Cerebellar nuclear complex (tissue), 1 donor: ENCODE data around the gene SLC37A1.
"Not testable (repeated sequence)": the region's sequence is repeated elsewhere in the genome, so short reads cannot be mapped to it uniquely, and the experiment has no call there.

Experiments used
- DNase-seq, 2 experiments: peaks; one replicate each; lab custom pipeline; 2025; lab: John Stamatoyannopoulos, UW

Gene SLC37A1

GRCh38 chr21:42619166-42619565 is 105.5 kb downstream of the SLC37A1 start:
- DNase-seq: no peak

DNA sequence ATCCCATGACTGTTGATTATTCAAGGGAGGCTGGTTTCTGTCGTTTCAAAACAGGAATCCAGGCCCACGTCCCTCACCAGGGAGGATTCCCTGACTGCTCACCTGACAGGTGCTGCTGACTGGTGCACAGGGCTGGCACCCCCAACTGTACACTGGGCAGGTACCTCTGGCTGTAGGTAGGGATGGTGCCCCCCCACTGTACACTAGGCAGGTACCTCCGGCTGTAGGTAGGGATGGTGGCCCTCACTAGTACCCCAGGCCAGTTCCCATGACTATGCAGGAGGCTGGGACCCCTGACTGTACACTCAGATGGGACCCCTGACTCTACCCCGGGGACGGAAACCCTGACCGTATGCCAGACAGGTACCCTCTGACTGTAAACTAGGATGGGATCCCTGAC is 106.2 kb downstream of the SLC37A1 start:
- no peak for DNase-seq

GRCh38 chr21:42621166-42621818 is 107.6 kb downstream of the SLC37A1 start:
- no peak for DNase-seq

DNA sequence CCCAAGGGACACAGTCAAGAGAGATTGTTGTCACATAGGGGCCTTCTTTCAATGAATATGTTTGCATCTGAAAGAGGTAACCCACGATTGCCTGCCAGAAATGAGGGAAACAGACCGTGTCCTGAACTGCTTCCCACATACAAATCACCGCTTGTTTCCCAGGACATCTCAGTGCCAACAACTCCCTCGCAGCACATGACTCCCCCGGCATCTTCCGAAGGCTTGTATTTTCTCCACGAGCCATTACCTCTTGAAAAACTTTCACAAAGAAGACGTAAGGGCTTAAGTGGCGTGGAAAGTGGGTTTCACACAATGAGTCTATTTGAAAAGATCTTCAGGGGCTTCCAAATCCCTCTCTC is 108.1 kb downstream of the SLC37A1 start:
- no peak for DNase-seq

GRCh38 chr21:42622284-42622683 is 108.6 kb downstream of the SLC37A1 start:
- no peak for DNase-seq

GRCh38 chr21:42623694-42624093 is 110.0 kb downstream of the SLC37A1 start:
- DNase-seq: no peak

GRCh38 chr21:42624095-42624790 is 110.6 kb downstream of the SLC37A1 start:
- DNase-seq: no peak

- no peak for DNase-seq
These were observed 111.3 kb downstream of the SLC37A1 start for GRCh38 chr21:42624936-42625335.

- no peak for DNase-seq
These were observed 112.5 kb downstream of the SLC37A1 start for GRCh38 chr21:42626171-42626570.

DNA sequence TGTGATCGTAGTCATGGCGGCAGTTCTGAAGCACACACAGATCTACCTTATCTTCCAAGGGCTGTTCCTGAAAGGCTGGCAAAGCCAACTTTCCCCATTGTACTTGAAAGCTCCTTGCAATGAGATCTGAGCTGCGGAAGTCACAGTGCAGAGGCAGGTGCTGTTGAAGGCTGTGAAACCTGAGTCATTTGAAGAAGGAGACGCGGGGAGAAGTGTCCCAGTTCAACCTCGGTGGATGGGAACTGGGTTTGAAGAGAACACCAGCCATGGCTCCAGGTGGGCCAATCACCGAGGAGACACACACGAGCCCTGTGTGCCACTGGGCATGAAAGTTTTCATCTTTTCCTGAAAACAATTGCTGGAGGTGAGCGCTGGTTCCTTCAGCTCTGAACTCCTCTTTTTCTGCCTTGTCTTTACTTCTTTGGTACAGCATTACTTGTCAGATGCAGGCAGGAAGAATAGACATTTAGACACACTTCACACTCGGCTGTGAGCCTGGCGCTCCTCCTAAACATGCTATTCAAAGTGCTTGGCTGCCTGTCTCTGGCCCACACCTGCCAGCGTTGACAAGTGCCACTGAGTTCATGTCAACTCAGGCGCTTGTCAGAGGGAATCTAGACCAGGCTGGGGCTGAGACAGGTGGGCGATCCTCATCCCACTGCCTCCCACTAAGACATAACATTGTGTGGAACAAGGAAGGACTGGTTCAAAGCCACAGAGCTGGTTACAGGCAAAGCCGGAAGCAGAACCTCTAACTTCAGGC is 114.1 kb downstream of the SLC37A1 start:
- no peak for DNase-seq

DNA sequence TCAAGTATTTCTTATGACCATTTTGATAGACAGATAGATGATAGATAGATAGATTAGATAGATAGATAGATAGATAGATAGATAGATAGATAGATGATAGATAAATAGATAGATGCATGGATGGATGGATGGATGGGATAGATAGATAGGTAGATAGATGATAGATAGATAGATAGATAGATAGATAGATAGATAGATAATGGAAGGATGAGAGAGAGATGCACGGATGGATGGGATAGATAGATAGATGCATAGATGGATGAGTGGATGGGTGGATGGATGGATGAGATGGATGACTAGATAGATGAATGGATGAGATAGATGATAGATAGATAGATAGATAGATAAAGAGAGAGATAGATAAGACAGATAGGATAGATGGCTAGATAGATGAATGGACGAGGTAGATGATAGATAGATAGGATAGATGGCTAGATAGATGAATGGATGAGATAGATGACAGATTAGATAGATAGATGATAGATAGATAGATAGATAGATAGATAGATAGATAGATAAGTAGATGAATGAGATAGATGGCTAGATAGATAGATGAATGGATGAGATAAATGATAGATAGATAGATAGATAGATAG is 114.9 kb downstream of the SLC37A1 start:
- not testable (repeated sequence) for DNase-seq

GRCh38 chr21:42629933-42630589 is 116.4 kb downstream of the SLC37A1 start:
- no peak for DNase-seq

DNA sequence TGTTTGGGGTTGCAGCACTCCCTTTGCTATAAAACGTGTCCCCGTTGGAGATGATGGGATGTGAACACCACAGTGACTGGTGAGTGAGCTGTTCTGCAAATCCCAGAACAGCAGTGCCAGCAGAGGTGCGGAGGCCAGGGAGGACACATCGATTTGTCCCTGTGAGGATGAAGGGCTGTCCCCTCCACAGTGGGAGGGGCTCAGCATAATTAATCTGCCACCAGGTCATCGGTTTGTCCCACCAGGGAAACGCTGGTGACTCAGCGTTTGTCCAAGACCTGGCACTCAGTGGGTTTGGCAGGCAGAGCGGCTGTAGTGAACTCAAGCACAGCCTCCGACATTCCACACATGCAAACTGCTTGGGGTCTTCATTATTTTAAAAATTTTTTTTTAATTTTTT is 117.0 kb downstream of the SLC37A1 start:
- no peak for DNase-seq
